ENCODE measurements around the gene SIPA1L3.
"Not testable (repeated sequence)": the region's sequence is repeated elsewhere in the genome, so short reads cannot be mapped to it uniquely, and the experiment has no call there.

SIPA1L3 gene

GRCh38 chr19:38047049-38047438 lies 140.0 kb downstream of the SIPA1L3 start:
- no peak for DNase-seq

- DNase-seq = no peak
These were observed 140.6 kb downstream of the SIPA1L3 start for GRCh38 chr19:38047641-38048040.

- no peak for DNase-seq
These were observed 142.2 kb downstream of the SIPA1L3 start for GRCh38 chr19:38049105-38049649.

- no peak for DNase-seq
These were observed 148.0 kb downstream of the SIPA1L3 start for GRCh38 chr19:38055010-38055409.

- DNase-seq = no peak
These were observed 148.9 kb downstream of the SIPA1L3 start for GRCh38 chr19:38055655-38056521.

- no peak for DNase-seq
These were observed 149.6 kb downstream of the SIPA1L3 start for GRCh38 chr19:38056646-38057045.

- DNase-seq = no peak
These were observed 151.1 kb downstream of the SIPA1L3 start for GRCh38 chr19:38057959-38058690.

GRCh38 chr19:38059897-38060296 lies 152.9 kb downstream of the SIPA1L3 start:
- DNase-seq = no peak

GRCh38 chr19:38060331-38060730 lies 153.3 kb downstream of the SIPA1L3 start:
- DNase-seq = no peak

GRCh38 chr19:38061294-38061693 lies 154.3 kb downstream of the SIPA1L3 start:
- DNase-seq = no peak

- no peak for DNase-seq
These were observed 156.2 kb downstream of the SIPA1L3 start for GRCh38 chr19:38062959-38063761.

- DNase-seq = no peak
These were observed 156.9 kb downstream of the SIPA1L3 start for GRCh38 chr19:38063928-38064327.

GRCh38 chr19:38064661-38065425 lies 157.8 kb downstream of the SIPA1L3 start:
- no peak for DNase-seq

- DNase-seq = not testable (repeated sequence)
These were observed 158.8 kb downstream of the SIPA1L3 start for GRCh38 chr19:38065775-38066174.

GRCh38 chr19:38068826-38069225 lies 161.8 kb downstream of the SIPA1L3 start:
- DNase-seq = no peak

GRCh38 chr19:38070573-38070972 lies 163.6 kb downstream of the SIPA1L3 start:
- no peak for DNase-seq

- DNase-seq = not testable (repeated sequence)
These were observed 164.0 kb downstream of the SIPA1L3 start for GRCh38 chr19:38071054-38071453.

GRCh38 chr19:38071647-38072046 lies 164.6 kb downstream of the SIPA1L3 start:
- no peak for DNase-seq

- DNase-seq = no peak
These were observed 166.1 kb downstream of the SIPA1L3 start for GRCh38 chr19:38072776-38073750.

- peak in 1 of 2 donors; percentile 40 for DNase-seq
These were observed 167.1 kb downstream of the SIPA1L3 start for GRCh38 chr19:38073841-38074685.
